ENCODE data around the gene LDLRAD1. TPM values are rescaled to one million over a fixed set of nuclear protein-coding genes. Genes with fewer than 3 reads are reported as not detected.
A peak's percentile ranks its signal among the peaks of the same experiment; 100 is the strongest.

The LDLRAD1 gene
- total and polyA plus RNA-seq, 2 of the 13 experiments (the other 11 are each of a cell fraction or from before 2014, with no cell fraction given): 2.5 to 14.0 TPM

GRCh38 chr1:53992085-53992874, 25.7 kb downstream of the LDLRAD1 start (continued):
- TF ChIP-seq ZNF687 (CRISPR knock-in tag; IDR thresholded peaks at IDR 0.05) (peak; percentile 9; the same call in 1 of the 2 replicates), TFDP2 (CRISPR knock-in tag; IDR thresholded peaks at IDR 0.05) (no peak), PBX3 (CRISPR knock-in tag; IDR thresholded peaks at IDR 0.05; ENCODE audit: borderline replicate concordance) (no peak), ZNF143 (CRISPR knock-in tag; IDR thresholded peaks at IDR 0.05) (no peak), NCOA1 (CRISPR knock-in tag; IDR thresholded peaks at IDR 0.05) (no peak), ZSCAN21 (CRISPR knock-in tag; IDR thresholded peaks at IDR 0.05; ENCODE audit: borderline replicate concordance) (no peak), ZNF17 (CRISPR knock-in tag; IDR thresholded peaks at IDR 0.05) (no peak), ZNF615 (CRISPR knock-in tag; IDR thresholded peaks at IDR 0.05; ENCODE audit: borderline replicate concordance) (no peak), FLYWCH1 (CRISPR knock-in tag; IDR thresholded peaks at IDR 0.05) (no peak), IKZF1 (IDR thresholded peaks at IDR 0.05) (no peak), PAXIP1 (CRISPR knock-in tag; conservative IDR thresholded peaks at IDR 0.05) (no peak), AGO1 (IDR thresholded peaks at IDR 0.05; ENCODE audit: low read depth, low read length, poor library complexity, severe bottlenecking) (no peak), MEIS2 (CRISPR knock-in tag; IDR thresholded peaks at IDR 0.05) (no peak), TBL1XR1 (IDR thresholded peaks at IDR 0.05; ENCODE audit: borderline replicate concordance, low read length, partially characterized antibody) (no peak), ZFP36L1 (CRISPR knock-in tag; IDR thresholded peaks at IDR 0.05) (no peak), AGO2 (optimal IDR thresholded peaks at IDR 0.05; ENCODE audit: low read depth, low read length) (no peak), ZNF550 (CRISPR knock-in tag; IDR thresholded peaks at IDR 0.05; ENCODE audit: borderline replicate concordance) (no peak), PLRG1 (conservative IDR thresholded peaks at IDR 0.05) (no peak), ZSCAN9 (CRISPR knock-in tag; IDR thresholded peaks at IDR 0.05; ENCODE audit: borderline replicate concordance) (no peak), TBX3 (IDR thresholded peaks at IDR 0.05; ENCODE audit: borderline replicate concordance) (no peak)

Measured in HepG2 (cell line).